Activated naive CD8-positive, alpha-beta T cell treated with anti-CD3 and anti-CD28 coated beads, Interleukin-2, amount 50 U/mL, for 24 hours (primary cell): Measurements from ENCODE around the gene TRAPPC3.

Experiments used
- ATAC-seq: fragments of 150-1000 bp; cut with Tn5 transposase; one replicate; pipeline ENCODE4 v1.10.0; 2021
- DNase-seq: peaks from one replicate; pipeline ENCODE4 v3.0.0; 2021
- H3K27ac Mint-ChIP-seq: one replicate; pipeline ENCODE4 v1.8.0; 2021; ENCODE audit warnings: mild to moderate bottlenecking, mixed read lengths
- H3K27me3 Mint-ChIP-seq: one replicate; pipeline ENCODE4 v1.8.0; 2021; ENCODE audit warnings: mixed read lengths
- H3K36me3 Mint-ChIP-seq: one replicate; pipeline ENCODE4 v1.8.0; 2021; ENCODE audit warnings: low read depth, mixed read lengths
- H3K4me1 Mint-ChIP-seq: one replicate; pipeline ENCODE4 v1.8.0; 2021; ENCODE audit warnings: mixed read lengths
- H3K4me3 Mint-ChIP-seq: one replicate; pipeline ENCODE4 v1.8.0; 2021; ENCODE audit warnings: mild to moderate bottlenecking, moderate library complexity, mixed read lengths
- H3K9me3 Mint-ChIP-seq: one replicate; pipeline ENCODE4 v1.8.0; 2021; ENCODE audit warnings: mixed read lengths

TRAPPC3 gene

GRCh38 chr1:36172983-36173382 is 23.7 kb upstream of the TRAPPC3 start:
- ATAC-seq (no peak), DNase-seq (no peak)

DNA sequence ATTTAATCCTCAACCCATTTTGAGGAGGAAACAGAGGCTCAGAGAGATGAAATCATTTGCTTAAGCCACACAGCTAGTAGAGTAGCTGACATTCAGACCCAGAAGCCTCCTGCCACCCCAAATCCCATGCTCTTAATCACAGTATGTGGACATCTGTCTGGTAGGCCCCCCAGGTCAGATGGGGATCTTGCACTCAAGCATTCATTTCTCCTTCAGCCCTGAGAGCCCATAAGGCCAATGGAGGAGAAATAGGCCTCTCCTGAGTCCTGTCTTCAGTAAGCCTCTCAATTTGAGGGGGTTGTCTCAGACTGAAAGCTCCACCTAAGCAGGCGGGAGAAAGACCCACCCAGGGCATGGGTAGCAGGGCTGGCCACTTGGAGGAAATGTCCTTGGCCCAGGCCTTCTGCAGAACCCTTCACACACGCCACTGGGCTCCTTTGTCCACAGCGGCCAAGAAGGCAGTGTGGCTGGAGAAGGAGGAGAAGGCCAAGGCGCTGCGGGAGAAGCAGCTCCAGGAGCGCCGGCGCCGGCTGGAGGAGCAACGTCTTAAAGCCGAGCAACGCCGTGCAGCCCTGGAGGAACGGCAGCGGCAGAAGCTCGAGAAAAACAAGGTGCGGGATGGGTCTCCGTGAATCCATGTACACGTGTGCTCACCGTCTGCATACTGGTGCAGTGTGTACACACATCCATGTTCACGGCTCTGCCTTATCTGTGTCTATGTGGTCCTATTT is 22.9 kb upstream of the TRAPPC3 start:
- H3K36me3 Mint-ChIP-seq: peaks cover 44% of the 10 kb centered on the region
- no peak for DNase-seq
- peak overlapping the region; percentile 33 for H3K27ac Mint-ChIP-seq
- no peak overlapping the region for H3K4me3 Mint-ChIP-seq
- no peak for ATAC-seq
- H3K4me1 Mint-ChIP-seq: peaks cover 12% of the 10 kb centered on the region
- no peaks in the 10 kb centered on the region for H3K27me3 Mint-ChIP-seq
- no peaks in the 10 kb centered on the region for H3K9me3 Mint-ChIP-seq

More at GRCh38 chr1:36172983-36173382, 23.7 kb upstream of the TRAPPC3 start:
- Mint-ChIP-seq H3K27me3 (no peaks in the 10 kb centered on the region), H3K36me3 (peaks cover 44% of the 10 kb centered on the region), H3K27ac (peak overlapping the region; percentile 33), H3K4me3 (no peak overlapping the region), H3K9me3 (no peaks in the 10 kb centered on the region), H3K4me1 (peaks cover 11% of the 10 kb centered on the region)

DNA sequence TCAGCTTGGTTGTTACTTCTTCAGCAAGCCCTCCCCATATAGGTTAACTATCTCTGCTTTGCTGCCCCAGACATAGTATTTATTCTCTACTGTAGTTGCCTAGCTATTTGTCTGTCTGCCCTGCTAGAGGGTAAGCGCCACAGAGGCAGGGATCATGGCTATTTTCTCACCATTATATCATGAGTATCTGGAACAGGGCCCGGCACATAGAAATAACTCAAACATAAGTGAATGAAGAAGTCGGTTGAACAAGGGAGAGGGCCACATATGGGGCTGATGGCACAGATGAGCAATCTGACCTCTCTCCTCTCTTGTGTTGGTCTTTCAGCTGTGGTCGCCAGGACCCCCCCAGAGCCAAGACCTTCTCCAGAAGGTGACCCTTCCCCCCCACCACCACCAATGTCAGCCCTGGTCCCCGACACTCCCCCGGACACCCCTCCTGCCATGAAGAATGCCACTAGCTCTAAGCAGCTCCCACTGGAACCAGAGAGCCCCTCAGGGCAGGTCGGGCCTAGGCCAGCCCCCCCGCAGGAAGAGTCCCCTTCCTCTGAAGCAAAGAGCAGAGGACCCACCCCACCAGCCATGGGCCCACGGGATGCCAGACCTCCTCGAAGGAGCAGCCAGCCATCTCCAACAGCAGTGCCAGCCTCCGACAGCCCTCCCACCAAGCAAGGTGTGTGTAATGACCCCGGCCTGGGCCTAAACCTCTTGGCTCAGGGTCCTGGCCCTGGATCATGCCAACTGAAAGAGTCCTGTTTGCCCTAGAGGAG is 21.5 kb upstream of the TRAPPC3 start:
- ATAC-seq: no peak
- Mint-ChIP-seq H3K36me3 (peaks cover 50% of the 10 kb centered on the region), H3K27ac (peak overlapping the region; percentile 77)

DNA sequence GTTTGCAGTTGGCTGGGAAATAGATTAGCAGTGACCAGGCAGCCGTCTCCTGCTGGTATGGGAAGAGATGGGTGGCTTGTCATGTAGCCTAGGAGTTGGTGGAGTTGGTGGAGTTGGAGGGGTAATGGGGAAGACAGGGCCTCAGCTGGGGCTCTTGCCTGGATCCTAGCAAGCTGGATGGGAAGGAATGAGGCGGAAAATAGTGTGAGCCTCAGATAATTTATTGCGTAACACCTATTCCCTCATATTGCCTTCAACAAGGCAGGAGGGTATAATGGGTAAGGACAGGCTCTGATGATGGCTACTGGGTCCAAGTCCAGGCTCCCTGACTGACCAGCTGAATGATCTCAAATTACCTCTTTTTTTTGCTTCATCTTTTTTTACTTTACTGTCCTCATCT is 19.2 kb upstream of the TRAPPC3 start:
- ATAC-seq (no peak), DNase-seq (no peak)
- Mint-ChIP-seq H3K4me1 (peaks cover 35% of the 10 kb centered on the region), H3K27ac (peak overlapping the region; percentile 71), H3K4me3 (no peak overlapping the region), H3K27me3 (no peaks in the 10 kb centered on the region), H3K9me3 (no peaks in the 10 kb centered on the region), H3K36me3 (peaks cover 45% of the 10 kb centered on the region)

More for the DNA sequence above, 21.5 kb upstream of the TRAPPC3 start:
- Mint-ChIP-seq H3K27me3 (no peaks in the 10 kb centered on the region), H3K4me3 (no peak overlapping the region), H3K9me3 (no peaks in the 10 kb centered on the region), H3K4me1 (peaks cover 26% of the 10 kb centered on the region)
- no peak for DNase-seq

DNA sequence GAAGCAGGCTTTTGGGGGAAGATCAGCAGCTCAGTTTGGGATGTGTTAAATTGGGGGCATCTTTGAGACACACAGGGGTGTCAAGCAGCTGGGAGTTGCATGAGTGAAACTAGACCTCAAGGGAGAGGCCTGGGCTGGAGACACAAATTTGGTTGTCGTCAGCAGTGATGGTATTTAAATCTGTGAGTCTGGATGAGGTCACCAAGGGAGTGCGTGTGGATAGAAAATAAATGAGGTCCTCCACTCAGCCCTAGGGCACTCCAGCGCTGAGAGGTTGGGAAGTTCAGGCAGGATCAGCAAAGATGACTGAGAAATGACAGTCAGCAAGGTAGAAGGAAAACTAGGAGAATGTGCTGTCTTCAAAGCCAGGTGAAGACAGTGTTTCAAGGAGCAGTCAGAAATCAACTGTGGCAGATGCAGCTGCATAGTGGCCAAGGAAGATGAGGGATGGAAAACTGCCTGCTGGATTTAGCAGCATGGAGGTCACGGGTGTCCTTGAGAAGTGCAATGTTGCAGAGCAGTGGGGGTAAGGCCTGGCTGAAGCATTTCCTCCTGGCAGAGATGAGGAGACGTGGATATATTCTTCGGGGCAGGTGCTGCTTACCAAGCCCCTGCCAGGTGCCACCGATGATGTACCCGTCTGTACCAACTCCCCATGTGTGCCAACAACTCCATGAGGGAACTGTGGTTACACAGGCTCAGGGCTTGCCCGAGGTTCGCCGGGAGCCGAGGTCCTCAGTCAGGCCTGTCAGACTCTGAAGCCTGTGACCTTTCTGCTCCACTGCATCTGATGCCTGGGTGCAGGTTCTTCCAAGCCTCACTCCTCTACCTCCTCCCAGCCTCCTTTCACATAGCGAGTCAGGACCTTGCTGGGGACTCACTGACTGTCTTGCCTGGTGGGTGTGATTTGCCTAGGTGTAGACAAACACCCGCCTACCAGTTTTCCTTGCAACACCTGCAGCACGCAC is 17.9 kb upstream of the TRAPPC3 start:
- Mint-ChIP-seq H3K9me3 (no peaks in the 10 kb centered on the region), H3K4me1 (peaks cover 41% of the 10 kb centered on the region), H3K27ac (peak overlapping the region; percentile 79), H3K4me3 (no peak overlapping the region), H3K36me3 (peaks cover 40% of the 10 kb centered on the region), H3K27me3 (no peaks in the 10 kb centered on the region)
- DNase-seq (no peak), ATAC-seq (no peak)

DNA sequence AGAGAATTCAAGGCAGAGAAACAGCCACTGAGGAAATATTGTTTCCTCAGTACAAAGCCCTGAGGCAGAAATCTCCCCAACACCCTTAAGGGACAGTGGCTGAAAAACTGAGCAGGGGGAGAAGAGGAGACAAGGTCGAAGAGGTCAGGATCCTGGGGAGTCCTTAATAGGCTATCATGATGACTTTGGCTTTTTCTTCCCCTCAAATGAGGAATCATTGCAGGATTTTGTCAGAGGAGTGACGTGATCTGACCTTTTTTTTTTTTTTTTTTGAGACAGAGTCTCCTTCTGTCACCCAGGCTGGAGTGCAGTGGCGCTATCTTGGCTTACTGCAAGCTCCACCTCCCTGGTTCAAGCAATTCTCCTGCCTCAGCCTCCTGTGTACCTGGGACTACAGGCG is 16.9 kb upstream of the TRAPPC3 start:
- ATAC-seq (no peak), DNase-seq (no peak)
- Mint-ChIP-seq H3K27ac (peak overlapping the region; percentile 70), H3K4me3 (no peak overlapping the region), H3K9me3 (no peaks in the 10 kb centered on the region), H3K36me3 (peaks cover 41% of the 10 kb centered on the region), H3K4me1 (peaks cover 49% of the 10 kb centered on the region), H3K27me3 (no peaks in the 10 kb centered on the region)

DNA sequence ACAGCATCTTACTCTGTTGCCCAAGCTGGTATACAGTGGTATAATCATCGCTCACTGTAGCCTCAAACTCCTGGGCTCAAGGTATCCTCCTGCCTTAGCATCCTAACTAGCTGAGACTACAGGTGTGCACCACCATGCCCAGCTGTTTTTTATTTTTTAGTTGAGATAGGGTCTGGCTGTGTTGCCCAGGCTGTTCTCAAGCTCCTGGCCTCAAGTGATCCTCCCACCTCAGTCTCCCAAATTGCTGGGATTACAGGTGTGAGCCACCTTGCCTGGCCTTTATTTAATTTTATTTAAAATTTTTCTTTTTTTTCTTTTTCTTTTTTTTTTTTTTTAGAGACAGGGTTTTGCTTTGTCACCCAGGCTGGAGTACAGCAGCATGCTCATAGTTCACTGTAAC is 15.9 kb upstream of the TRAPPC3 start:
- H3K36me3 Mint-ChIP-seq: peaks cover 41% of the 10 kb centered on the region
- H3K4me3 Mint-ChIP-seq: no peak overlapping the region
- peaks cover 59% of the 10 kb centered on the region for H3K4me1 Mint-ChIP-seq
- H3K9me3 Mint-ChIP-seq: no peaks in the 10 kb centered on the region
- H3K27ac Mint-ChIP-seq: no peak overlapping the region
- no peaks in the 10 kb centered on the region for H3K27me3 Mint-ChIP-seq
- DNase-seq (no peak), ATAC-seq (no peak)

GRCh38 chr1:36164361-36164760 is 15.1 kb upstream of the TRAPPC3 start:
- no peak for DNase-seq
- Mint-ChIP-seq H3K4me1 (peaks cover 67% of the 10 kb centered on the region), H3K27me3 (no peaks in the 10 kb centered on the region), H3K9me3 (no peaks in the 10 kb centered on the region), H3K36me3 (peaks cover 41% of the 10 kb centered on the region), H3K27ac (no peak overlapping the region), H3K4me3 (no peak overlapping the region)
- no peak for ATAC-seq

GRCh38 chr1:36163426-36163825 is 14.1 kb upstream of the TRAPPC3 start:
- H3K27ac Mint-ChIP-seq: peak overlapping the region; percentile 91
- H3K4me1 Mint-ChIP-seq: peaks cover 72% of the 10 kb centered on the region
- H3K4me3 Mint-ChIP-seq: peak overlapping the region; percentile 13
- ATAC-seq: no peak
- H3K27me3 Mint-ChIP-seq: no peaks in the 10 kb centered on the region
- no peaks in the 10 kb centered on the region for H3K9me3 Mint-ChIP-seq
- no peak for DNase-seq
- peaks cover 42% of the 10 kb centered on the region for H3K36me3 Mint-ChIP-seq

DNA sequence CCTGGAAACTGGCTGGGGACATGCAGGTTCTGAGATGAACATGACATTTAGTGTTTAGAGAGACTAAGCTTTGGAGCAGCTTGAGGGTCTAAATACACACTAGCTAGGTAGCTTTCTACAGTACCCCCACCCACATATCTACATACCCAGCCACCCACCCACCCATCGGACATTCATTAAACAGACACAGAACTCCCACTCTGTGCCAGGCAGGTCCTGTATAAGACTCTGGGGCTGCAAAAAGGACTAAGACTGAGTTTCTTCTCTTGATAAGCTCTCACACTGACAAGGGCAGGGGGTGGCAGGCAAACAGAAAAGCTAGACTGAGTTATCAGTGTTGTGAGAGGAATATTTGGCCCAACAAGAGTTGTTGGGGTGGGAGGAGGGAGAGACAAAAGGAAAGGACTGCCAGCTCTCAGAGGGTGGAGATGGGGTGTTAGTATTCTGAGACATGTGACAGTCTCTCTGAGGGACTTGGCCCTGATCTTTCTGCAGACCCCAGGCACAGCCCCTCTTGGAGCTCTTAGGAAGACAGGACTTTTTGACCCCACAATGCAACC is 13.5 kb upstream of the TRAPPC3 start:
- ATAC-seq: no peak

DNA sequence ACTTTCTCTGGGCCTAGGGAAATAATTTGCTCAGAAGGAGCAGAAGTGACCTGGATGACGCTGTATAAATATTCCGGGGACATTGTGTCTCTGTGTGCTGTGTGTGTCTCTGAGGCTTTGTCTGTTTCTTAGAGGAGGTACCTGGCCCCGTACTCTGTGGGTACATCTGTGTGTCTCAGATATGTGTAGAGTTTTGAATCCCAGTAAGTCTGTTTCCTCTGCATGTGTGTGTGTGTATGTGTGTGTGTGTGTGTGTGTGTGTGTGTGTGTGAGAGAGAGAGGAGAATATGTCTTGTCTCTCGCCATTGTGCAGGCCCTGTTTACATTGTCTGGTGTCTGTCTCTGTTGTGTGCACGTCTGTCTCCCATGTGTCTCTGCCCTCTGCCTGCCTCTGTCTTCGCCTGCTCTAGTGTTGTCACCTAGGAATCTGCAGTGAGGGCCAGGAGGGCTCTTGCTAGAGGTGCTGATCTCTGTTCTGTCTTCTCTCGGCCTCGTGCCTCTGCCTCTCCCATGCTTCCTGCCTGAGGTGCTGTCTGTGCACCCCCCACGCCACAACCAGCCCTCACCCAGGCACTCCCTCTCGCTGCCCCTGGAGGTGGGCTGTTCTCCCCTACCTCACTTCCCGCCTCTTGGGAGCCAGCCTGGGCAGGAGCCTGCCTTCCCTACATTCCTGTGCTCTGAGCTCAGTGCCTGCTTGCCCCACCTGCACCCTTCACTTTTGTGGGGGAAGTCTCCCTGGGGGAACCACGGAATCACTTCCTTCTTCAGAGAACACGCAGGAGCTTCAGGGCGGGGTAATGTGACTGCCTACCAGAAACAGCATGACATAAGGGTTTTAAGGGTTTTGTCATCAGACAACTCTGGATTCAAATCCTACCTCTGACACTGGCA is 12.6 kb upstream of the TRAPPC3 start:
- Mint-ChIP-seq H3K36me3 (peaks cover 43% of the 10 kb centered on the region), H3K27me3 (no peaks in the 10 kb centered on the region), H3K4me3 (peak overlapping the region; percentile 83), H3K27ac (peak overlapping the region; percentile 91), H3K9me3 (no peaks in the 10 kb centered on the region), H3K4me1 (peaks cover 79% of the 10 kb centered on the region)
- no peak for ATAC-seq
- peak; percentile 34 for DNase-seq

More for the DNA sequence above, 13.5 kb upstream of the TRAPPC3 start:
- Mint-ChIP-seq H3K4me1 (peaks cover 77% of the 10 kb centered on the region), H3K36me3 (peaks cover 43% of the 10 kb centered on the region), H3K9me3 (no peaks in the 10 kb centered on the region), H3K4me3 (peak overlapping the region; percentile 83), H3K27me3 (no peaks in the 10 kb centered on the region), H3K27ac (peak overlapping the region; percentile 91)
- DNase-seq: no peak

GRCh38 chr1:36160949-36161485 is 11.7 kb upstream of the TRAPPC3 start:
- peak overlapping the region; percentile 91 for H3K27ac Mint-ChIP-seq
- H3K4me1 Mint-ChIP-seq: peaks cover 70% of the 10 kb centered on the region
- ATAC-seq: peak; percentile 69
- DNase-seq: peak; percentile 78
- H3K4me3 Mint-ChIP-seq: peak overlapping the region; percentile 83
- H3K27me3 Mint-ChIP-seq: no peaks in the 10 kb centered on the region
- no peaks in the 10 kb centered on the region for H3K9me3 Mint-ChIP-seq
- H3K36me3 Mint-ChIP-seq: peaks cover 39% of the 10 kb centered on the region

- Mint-ChIP-seq H3K9me3 (no peaks in the 10 kb centered on the region), H3K4me1 (peaks cover 68% of the 10 kb centered on the region), H3K4me3 (peak overlapping the region; percentile 83), H3K27ac (peak overlapping the region; percentile 91), H3K27me3 (no peaks in the 10 kb centered on the region), H3K36me3 (peaks cover 39% of the 10 kb centered on the region)
- no peak for DNase-seq
- no peak for ATAC-seq
These were observed 11.2 kb upstream of the TRAPPC3 start for GRCh38 chr1:36160388-36160948.
